Non-pigmented ciliary epithelial cell (primary cell): ENCODE results near the gene P3R3URF.

Source experiments
- DNase-seq: peaks from one replicate; pipeline ENCODE4 v3.0.0-alpha.2; 2010; ENCODE audit warnings: low read depth

Gene P3R3URF

GRCh38 chr1:46132529-46133180, 43.6 kb downstream of the P3R3URF start, which contains the start of gene PIK3R3:
PIK3R3 (minus strand) TSS chr1:46132629; CDS start chr1:46131952, 677 bp downstream.
- peak; percentile 95 for DNase-seq

GRCh38 chr1:46131712-46132528, 44.4 kb downstream of the P3R3URF start:
- DNase-seq: no peak

GRCh38 chr1:46131093-46131492, 45.2 kb downstream of the P3R3URF start:
- DNase-seq: no peak

- DNase-seq: no peak
These were observed 45.7 kb downstream of the P3R3URF start for GRCh38 chr1:46130606-46131005.

GRCh38 chr1:46130121-46130520, 46.2 kb downstream of the P3R3URF start:
- DNase-seq: no peak

GRCh38 chr1:46128344-46128743, 47.9 kb downstream of the P3R3URF start:
- no peak for DNase-seq
